HG03175 (cell line): Measurements from ENCODE around the gene BACH2.
"Not testable (repeated sequence)": the region's sequence is repeated elsewhere in the genome, so short reads cannot be mapped to it uniquely, and the experiment has no call there.

Experiments used
- ATAC-seq: cut with Tn5 transposase; IDR thresholded peaks from one replicate; pipeline ENCODE4 v1.9.1; 2021; ENCODE audit warnings: mild to moderate bottlenecking, moderate library complexity; ENCODE audit not compliant: unreplicated experiment

The BACH2 gene

DNA sequence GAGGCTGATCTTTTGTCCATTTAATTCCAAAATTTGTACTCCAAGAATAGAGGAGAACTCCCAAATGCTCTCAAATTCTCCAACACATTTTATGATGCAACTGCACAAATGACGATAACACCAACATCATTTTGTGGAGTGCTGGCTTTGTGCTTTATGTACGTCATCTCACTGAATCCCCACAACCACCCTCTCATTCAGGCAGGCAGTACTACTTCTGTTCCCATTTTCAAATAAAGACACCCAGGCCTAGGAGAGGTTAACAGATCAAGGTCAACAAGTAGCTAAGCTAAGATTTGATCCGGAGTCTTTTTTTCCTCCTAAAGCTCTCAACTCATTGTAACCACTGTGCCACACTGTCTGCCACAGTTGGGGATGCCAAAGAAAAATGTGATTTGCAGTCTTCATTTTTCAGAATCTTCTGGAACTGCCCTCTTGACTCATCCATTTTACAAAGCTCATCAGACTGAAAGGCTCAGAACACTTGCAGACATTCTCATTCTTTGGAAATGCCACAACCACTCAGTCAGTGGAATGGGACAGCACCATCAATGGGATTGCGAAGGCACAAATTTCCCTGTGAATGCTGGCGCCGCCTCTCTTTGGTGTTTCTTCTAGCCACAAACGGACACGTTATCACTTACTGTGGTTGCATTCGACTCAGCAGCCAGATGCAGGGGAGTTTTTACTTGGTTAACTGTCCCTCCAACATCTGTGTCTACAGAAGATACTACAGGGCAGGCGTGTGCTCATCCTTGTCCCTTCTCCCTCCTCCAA, 217.9 kb downstream of the BACH2 start:
- ATAC-seq = no peak

DNA sequence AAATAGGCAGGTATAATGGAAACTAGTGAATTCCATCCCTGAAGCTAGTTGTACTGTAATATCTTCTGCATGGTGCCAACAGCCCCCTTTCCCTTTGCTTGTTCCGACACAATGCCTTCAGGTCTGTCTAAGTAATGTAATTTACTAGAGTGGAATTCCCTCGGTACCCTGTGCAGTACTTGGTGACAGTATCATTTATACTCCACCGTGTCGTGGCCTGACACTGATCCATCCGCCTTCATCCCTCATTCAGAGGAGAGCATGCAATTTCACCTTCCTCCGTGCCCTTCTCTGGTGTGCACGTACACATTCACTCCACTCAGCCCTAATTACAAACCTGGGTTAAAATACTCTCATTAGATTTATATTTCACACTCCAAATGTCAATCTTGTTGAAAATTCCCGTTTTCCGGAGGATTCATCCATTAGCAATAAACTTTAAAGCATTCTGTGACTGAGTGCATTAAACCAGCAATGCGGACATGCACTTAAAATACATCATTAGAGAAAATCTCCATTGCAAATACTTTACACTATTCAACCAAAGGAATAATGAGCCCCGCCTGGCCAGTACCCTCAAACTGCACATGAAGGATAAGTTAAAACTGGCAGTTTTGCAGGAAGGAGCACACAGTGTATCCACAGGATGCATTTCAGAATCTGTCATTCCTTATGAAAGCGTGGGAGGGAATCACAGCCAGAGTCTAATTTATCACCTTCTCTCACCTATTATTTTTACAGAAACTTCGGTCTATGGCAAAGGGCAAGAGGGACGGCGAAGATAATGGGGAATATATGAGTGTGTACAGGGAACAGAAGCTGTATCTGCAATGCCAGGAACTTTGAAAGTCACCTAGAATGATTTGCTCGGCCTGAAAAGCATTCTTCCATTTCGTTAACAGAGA, 219.9 kb downstream of the BACH2 start:
- no peak for ATAC-seq

DNA sequence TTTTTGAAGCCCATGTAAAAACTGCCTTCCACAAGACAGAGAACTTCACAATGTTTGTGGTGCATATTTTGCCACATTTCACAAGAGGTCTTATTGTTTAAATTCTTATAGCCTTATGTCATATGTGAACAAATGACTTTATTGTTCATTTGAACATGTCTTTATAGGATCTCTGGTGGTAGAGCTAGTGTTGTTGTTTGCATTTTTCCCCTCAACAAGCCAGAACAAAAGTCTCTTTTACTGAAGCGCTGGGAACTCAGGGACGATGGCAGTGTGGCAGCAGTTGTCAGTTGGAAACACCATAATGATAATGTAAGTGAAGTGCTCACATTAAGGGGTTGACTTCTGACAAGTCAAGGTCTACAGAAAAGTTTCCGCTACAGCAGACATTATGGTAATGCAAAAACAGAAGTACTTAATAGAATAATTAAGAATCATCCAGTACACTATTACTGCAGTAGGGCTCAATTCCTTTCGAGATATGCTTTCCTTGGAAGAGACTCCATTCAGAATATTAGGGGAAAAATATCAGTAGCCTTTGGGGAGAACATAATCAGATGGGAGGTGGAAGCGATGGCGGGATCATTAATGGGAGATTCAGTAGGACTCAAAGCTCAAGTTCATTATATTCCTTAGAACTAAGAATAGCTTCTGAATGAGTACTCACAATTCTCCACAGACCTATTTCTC, 222.3 kb downstream of the BACH2 start:
- no peak for ATAC-seq

DNA sequence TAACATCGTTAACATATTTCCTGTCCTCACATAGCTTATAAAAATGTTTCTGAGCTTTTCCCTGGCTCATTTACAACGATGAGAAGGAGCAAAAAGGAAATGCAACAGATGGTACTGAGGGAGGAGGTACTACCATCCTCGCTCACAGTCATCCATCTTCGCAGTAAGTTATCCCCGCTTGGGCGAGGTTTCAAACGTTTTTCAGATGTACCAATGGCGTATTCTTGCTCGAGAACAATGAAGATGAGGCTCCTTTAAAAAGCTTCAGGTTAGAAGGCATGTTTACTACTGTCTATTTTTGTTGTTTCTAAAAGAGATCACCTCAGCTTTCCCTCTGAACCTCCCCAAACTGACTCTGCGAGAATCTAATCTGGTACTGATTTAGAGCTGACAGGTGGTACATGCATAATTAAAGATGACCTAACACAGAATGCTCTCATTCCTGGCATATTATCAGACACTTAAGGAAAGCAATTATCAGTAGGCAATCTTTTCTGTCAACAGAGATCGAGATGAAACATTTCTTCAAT, 223.6 kb downstream of the BACH2 start:
- ATAC-seq = no peak

DNA sequence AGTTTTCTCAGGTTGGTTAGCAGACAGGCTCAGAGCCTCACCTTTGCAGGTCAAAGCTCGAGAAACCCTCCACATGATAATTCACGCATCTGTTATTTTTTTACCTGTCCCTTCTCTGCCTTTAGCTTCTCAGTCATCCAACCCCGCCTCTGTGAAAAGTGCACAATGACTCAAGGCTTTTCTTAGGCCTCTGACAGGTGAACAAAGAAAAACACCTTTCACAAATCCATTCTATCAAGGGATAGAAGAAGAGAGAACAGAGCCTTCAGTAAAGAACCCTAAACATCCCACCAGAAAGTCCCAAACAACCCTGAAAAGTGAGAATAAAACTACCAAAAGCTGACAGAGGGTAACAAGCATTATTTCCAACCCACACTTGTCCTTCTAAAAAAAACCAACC, 224.1 kb downstream of the BACH2 start:
- ATAC-seq = no peak

DNA sequence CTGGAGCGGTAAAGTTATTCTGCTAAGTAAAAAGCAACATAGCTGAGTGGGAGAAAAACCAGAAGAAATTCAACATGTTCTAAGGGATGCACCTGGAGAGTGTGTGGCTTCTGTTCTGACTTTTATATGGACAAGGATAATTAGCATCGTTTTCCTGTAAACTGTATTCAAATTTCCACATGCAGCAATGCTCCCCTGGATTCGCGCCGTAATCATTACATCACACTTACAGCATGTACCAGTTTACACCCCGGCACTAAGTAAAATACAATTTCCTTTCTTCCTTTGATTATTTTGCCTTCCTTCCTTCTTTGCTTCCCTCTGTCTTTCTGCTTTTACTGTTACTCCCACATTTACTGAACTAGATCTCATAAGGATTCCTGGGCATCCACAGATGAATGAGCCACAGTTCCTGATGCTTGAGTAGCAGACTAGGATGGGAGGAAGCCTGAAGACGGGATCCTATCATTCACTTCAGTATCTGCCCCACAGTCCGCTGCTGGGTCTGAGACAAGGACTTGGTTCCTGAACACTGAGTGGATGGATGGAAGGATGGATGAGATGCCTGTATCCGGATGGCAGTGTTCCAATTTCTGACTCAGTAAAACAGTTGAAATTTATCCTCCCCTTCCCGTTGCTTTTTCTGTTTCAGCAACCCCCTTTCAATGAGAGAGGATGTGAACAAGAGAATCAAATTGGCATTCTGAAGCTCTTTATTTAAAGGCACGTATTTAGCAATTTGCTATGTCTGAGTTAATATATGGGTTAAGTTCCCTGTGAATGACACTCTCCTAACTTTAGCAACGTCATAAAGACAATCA, 227.7 kb downstream of the BACH2 start:
- ATAC-seq = no peak

DNA sequence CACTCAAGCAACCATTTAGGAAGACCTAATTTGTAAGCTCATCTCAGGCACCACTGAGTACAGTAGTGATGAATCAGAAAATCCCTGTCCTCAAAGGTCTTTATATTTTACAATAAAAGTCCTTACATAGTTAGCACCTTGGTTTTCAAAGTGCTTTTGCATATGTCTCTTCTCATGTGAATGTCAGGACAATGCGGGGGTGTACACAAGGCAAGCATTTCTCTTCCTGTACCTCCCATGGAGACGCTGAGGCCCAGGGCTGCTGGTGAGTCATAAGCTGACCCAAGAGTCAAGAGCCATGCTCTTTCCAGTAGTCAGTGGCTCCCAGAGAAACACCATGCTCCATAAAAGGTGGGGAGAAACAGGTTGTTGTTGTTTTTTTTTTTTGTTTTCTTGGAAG, 228.4 kb downstream of the BACH2 start:
- no peak for ATAC-seq

DNA sequence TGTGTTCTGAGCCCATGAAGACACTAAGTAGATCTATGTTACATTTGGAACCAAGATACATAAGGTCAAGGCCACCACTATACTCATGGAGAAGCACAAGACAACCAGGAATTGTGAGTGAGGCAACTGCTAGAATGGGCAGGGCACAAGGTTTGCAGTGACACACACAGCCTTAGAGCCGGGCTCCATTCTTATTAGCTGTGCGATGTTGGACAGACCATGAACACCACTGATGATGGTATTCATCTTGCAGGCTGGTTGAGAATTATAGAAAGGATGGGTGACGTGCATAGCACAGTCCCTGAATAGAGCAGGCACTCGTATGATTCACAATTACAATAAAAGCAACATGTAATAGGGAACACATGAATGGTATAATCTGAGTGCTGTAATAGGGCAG, 229.9 kb downstream of the BACH2 start:
- ATAC-seq = no peak

DNA sequence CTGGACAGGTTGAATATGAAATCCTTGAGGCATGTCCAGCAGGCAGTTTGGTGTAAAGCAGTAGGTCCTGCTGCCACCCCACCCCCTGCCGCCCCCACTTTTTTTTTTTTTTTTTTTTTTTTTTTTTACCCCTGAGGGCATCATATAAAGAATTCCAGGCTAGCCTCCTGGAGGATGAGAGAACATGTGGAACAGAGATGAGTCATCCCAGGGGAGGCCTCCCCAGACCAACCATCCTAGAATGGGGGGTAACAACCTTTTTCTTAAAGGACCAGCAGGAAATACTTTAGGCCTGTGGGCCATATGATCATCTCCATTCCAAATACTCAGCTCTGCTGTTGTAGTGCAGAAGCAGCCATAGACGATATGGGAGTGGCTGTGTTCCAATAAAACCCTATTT, 231.5 kb downstream of the BACH2 start:
- ATAC-seq = no peak

DNA sequence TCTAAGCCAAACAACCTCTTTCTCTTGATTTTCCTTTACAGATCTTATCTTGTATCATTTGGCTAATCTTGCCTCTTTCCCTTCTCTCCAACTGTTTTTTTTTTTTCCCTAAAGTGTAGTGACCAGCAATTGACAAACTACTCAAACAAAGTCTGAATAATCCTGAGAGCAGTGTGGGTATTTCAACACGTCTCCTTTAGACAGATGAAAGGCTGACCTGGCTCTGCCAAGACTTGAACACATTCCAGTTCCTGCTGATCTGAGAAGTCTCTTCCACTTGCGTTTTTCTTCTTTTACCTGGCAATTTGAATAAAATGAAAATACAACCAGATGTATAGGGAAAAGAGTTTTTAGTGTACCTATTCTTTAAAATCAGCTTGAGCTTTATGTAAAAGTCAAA, 234.0 kb downstream of the BACH2 start:
- ATAC-seq = no peak

DNA sequence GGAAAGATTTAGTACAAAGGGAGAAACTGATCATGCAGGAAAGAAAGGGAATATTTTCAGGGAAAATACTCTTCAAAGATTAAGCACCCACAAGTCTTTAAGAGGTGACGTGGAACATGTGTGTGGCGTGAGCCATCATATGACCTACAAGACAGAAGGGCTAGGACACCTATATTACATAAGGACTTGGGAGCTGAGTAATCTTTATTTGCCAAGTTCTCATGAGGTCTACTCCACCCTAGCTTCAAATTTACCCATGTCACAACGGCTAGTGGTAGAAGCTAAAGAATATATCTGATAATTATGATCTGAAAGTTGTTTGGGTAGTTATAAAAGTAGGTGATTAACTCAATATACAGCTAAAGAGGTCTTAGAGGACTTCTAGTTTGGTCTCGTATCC, 234.6 kb downstream of the BACH2 start:
- no peak for ATAC-seq

DNA sequence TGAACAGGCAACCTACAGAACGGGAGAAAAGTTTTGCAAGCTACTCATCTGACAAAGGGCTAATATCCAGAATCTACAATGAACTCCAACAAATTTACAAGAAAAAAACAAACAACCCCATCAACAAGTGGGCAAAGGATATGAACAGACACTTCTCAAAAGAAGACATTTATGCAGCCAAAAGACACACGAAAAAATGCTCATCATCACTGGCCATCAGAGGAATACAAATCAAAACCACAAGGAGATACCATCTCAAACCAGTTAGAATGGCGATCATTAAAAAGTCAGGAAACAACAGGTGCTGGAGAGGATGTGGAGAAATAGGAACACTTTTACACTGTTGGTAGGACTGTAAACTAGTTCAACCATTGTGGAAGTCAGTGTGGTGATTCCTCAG, 237.5 kb downstream of the BACH2 start:
- ATAC-seq = not testable (repeated sequence)

DNA sequence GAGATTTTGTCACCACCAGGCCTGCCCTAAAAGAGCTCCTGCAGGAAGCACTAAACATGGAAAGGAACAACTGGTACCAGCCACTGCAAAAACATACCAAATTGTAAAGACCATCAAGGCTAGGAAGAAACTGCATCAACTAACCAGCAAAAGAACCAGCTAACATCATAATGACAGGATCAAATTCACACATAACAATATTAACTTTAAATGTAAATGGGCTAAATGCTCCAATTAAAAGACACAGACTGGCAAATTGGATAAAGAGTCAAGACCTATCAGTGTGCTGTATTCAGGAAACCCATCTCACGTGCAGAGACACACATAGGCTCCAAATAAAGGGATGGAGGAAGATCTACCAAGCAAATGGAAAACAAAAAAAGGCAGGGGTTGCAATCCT, 240.7 kb downstream of the BACH2 start:
- not testable (repeated sequence) for ATAC-seq

DNA sequence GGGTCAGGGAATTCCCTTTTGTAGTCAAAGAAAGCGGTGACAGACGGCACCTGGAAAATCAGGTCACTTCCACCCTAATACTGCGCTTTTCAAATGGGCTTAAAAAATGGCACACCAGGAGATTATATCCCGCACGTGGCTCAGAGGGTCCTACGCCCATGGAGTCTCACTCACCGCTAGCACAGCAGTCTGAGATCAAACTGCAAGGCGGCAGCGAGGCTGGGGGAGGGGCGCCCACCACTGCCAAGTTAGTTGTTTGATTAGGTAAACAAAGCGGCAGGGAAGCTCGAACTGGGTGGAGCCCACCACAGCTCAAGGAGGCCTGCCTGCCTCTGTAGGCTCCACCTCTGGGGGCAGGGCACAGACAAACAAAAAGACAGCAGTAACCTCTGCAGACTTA, 242.4 kb downstream of the BACH2 start:
- ATAC-seq = not testable (repeated sequence)

DNA sequence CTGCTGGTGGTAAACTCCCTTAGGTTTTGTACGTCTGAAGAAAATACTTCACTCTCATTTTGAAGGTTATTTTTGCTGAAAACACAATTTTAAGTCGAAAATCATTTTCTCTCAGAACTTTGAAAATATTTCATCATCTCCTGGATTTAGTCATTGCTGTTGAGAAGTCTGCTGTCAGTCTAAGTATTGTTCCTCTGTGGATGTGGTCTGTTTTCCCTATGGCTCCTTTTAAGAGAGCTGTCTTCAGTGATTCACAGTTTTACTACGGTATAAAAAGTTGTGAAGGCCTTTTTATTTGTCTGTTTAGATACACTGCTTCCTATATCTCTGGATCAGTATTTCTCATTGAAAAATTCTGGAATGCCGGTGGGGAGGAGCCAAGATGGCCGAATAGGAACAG, 243.0 kb downstream of the BACH2 start:
- no peak for ATAC-seq

DNA sequence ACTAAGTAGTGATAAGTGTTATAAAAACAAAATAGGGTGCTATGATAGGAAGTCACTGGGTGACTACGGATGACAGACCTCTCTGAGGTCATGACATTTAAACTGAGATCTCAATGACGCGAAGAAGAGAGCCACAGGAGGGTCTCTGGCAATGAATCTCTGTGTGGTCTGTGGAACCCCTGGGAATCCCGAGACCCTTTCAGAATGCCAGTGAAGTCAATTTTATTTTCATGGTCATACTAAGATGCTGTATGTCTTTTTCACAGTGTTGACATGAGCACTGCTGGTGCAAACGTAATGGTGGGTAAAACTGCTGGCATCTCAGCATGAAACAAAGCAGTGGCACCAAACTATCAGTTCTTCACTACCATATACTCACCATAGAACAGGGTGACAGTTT, 247.3 kb downstream of the BACH2 start:
- no peak for ATAC-seq

DNA sequence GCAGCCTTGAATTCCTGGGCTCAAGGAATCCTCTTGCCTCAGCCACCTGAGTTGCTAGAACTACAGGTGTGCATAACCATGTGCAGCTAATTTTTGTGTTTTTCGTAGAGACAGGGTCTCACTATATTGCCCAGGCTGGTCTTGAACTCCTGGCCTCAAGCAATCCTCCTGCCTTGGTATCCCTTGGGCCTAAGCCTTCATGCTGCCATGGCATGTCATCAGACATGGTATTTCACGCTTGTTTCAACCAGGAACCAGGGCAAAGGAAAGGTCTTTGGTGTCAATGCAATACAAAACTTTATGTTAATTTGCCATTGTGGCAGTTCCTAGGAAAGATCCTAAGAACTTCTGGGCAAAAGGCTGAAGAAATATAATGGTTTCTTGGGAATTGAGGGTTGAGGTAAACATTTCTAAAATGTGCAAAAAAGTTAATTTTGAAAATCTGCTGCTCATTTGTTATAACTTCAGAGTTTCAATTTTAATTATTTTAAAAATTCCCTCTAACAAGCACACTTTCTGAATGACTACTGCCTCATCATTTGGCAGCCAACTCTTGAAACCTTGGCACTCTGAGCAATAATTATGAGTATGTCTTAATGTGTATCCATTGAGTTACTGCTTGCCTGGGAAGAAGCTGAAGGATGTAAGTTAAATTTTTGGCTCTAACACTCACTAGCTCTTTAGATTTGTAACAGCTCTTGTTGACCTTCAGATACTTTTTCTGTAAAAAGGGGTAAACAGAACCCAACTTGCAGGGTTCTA, 248.3 kb downstream of the BACH2 start:
- ATAC-seq = no peak

DNA sequence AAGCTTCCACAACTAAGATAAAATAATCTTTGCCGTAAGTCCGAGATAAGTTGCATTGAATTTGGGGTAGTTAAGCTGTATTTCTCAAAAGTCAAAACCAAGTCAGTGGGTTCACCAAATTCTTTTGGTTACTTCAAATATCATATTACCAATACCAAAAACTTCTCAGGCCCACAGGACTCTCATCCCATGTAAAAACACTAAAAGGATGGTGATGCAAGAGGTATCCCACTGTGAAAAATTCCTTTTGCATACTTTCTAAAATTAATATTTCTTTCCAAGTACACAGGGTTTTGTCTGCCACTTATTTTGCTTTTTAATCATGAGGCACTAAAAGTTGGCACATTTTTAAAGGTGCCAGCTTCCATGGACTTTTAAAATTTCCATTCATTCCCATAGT, 251.1 kb downstream of the BACH2 start:
- ATAC-seq = no peak

DNA sequence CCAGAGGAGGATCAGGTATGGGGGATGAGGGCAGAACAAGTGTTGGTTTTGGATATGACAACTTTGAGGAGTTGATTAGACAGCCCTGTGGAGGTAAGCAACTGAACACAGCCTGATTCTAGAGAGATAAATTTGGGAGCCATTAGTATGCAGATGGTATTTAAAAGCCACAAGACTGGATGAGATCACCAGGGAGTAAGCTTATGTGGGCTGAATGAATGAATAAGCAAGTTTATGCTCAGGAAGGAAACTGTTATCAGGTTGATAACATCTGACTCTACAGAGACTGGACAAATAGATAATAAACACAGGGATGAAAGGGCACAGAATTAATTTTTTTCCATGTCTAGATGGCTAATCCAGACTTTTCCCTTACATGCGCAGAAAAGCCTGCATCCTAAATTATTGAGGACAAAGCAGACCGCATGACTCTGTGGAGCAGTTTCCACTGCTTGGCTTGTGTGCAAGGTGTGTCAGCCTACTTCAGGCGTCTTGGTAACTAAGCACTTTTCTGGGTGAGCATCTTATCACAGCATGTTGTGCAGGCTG, 251.7 kb downstream of the BACH2 start:
- no peak for ATAC-seq
